HG02973 (cell line): ENCODE results near the gene TTLL13.

ENCODE experiments used
- ATAC-seq: cut with Tn5 transposase; IDR thresholded peaks from one replicate; pipeline ENCODE4 v1.9.1; 2021; ENCODE audit warnings: moderate library complexity; ENCODE audit not compliant: unreplicated experiment

Gene TTLL13

GRCh38 chr15:90213818-90214204, 35.5 kb upstream of the TTLL13 start:
- no peak for ATAC-seq

DNA sequence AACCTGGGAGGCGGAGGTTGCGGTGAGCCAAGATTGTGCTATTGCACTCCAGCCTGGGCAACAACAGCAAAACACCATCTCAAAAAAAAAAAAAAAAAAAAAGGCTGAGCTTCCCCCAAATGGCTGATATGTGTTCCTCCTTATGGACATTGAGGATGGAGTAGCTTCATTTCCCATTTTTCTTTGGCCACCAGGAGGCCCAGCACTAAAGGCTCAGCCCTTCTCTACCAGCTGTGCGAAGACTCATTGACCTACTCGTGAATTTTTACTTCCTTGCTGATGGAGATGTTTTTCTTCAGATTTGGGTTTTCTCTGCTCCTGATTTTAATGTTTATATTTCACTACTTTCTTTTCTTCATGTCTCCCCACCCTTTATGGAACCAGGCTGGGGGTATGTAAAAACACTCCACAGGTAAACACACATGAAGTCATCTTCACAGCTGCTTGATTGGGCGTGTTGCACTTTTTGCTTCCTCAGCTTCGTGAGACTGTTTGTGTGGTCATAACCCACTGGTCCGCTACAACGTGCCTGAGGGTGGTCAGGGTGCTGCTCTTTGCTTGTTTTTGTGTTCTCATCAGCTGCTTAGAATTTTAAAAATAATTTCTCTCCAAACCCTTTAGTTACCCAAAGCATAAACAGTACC, 34.7 kb upstream of the TTLL13 start:
- no peak for ATAC-seq

DNA sequence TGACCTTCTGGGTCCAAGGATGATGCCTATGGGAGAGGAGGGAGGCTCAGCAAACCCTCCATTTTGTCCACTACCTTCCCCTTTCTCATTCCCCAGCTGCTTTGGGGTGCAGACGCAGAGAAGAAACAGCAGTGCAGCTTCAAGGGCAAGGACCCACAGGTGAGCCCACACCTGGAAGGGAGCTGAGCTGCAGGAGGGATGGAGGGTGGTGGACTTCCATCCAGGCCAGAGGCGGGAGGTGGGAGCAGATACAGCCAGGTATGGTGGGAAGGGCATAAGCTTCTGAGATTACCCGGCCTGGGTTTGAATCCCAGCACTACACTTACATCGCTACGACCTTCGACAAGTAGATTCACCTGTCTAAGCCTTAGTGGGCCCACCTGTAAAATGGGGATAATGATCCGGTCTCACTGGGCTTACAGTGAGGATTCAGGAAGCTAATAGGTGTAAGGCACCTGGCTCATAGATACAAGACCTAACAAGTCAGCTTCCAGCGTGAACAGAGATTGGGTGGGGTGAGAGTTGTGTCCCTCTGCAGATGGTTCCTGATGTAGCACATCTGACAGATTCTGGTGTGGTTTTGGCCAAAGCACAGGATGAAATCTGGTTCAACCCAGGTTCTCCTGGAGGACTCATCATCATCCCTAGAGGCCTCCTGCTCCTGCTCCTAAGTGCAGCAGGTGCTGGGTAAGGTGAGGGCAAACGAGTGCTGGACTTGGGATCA, 31.5 kb upstream of the TTLL13 start:
- ATAC-seq, result no peak

GRCh38 chr15:90219421-90220141, 29.8 kb upstream of the TTLL13 start:
- ATAC-seq, result no peak

DNA sequence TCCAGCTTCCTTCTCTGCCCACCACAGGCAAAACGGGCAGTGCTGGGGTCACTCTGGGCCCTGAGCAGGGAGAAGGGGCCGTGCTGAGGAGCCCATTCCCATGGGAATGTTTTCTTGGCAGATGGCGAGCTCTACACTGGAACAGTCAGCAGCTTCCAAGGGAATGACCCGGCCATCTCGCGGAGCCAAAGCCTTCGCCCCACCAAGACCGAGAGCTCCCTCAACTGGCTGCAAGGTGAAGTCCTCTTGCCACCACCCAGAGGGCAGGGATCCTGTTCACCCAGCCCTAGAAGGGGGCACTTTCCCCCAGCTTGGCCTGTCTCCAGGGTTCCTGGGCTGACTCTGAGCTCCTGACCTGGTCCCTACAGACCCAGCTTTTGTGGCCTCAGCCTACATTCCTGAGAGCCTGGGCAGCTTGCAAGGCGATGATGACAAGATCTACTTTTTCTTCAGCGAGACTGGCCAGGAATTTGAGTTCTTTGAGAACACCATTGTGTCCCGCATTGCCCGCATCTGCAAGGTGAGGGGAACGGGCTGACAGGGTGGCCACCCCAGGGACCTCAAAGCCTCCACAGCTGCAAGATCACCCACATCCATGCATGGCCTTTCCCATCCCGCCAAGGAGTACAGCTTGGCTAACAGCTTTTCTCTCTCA, 28.0 kb upstream of the TTLL13 start:
- ATAC-seq, result no peak

- ATAC-seq, result no peak
Measured at GRCh38 chr15:90222547-90222946, 26.8 kb upstream of the TTLL13 start.

DNA sequence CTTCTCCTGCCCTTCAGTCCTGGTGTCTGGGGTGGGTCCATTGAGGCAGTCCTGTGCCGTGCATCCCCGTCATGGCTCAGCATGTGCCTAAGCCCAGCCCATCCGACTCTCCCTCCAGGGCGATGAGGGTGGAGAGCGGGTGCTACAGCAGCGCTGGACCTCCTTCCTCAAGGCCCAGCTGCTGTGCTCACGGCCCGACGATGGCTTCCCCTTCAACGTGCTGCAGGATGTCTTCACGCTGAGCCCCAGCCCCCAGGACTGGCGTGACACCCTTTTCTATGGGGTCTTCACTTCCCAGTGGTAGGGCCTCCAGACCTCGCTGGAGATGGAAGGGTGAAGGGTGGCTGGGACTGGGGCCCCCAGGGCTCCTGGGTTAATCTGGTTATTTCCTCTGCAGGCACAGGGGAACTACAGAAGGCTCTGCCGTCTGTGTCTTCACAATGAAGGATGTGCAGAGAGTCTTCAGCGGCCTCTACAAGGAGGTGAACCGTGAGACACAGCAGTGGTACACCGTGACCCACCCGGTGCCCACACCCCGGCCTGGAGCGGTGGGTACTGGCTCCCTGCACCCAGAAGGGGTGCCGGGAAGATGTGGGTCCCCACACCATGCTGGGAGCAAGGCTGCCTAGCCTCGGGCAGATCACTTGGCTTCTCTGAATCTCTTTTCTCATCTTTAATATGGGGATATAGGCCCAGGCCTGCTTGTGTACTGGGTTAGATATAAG, 25.8 kb upstream of the TTLL13 start:
- ATAC-seq, result no peak

DNA sequence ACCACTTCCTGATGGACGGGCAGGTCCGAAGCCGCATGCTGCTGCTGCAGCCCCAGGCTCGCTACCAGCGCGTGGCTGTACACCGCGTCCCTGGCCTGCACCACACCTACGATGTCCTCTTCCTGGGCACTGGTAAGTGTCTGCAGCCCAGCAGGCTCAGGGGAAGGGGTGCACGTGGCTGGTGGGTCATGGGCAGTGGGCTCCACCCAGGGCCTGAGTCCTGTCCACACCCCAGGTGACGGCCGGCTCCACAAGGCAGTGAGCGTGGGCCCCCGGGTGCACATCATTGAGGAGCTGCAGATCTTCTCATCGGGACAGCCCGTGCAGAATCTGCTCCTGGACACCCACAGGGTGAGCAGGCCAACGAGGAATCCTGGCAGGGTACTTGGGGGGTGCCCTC, 24.3 kb upstream of the TTLL13 start:
- no peak for ATAC-seq

GRCh38 chr15:90225504-90226234, 23.7 kb upstream of the TTLL13 start:
- ATAC-seq, result no peak

DNA sequence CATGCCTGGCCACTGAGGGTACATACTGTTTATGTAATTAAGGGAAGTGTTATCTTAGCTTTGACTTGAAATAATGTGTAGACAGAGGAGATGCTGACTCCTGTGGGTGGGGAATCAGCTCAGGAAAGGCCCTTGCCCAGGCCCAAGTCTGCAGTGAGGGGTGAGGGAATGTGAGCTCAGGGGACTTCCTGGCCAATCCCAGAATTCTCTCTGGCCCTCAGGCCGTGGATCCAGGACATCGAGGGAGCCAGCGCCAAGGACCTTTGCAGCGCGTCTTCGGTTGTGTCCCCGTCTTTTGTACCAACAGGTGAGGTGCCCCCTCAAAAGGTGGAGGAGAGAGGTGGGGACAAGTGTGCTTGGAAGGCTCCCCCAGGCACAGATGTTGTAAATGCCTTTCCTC, 22.0 kb upstream of the TTLL13 start:
- no peak for ATAC-seq

- ATAC-seq, result no peak
Measured at GRCh38 chr15:90227816-90228772, 21.3 kb upstream of the TTLL13 start.

- no peak for ATAC-seq
Measured at GRCh38 chr15:90228960-90229359, 20.4 kb upstream of the TTLL13 start.

GRCh38 chr15:90230071-90230494, 19.3 kb upstream of the TTLL13 start:
- no peak for ATAC-seq

GRCh38 chr15:90230610-90231009, 18.7 kb upstream of the TTLL13 start:
- no peak for ATAC-seq

DNA sequence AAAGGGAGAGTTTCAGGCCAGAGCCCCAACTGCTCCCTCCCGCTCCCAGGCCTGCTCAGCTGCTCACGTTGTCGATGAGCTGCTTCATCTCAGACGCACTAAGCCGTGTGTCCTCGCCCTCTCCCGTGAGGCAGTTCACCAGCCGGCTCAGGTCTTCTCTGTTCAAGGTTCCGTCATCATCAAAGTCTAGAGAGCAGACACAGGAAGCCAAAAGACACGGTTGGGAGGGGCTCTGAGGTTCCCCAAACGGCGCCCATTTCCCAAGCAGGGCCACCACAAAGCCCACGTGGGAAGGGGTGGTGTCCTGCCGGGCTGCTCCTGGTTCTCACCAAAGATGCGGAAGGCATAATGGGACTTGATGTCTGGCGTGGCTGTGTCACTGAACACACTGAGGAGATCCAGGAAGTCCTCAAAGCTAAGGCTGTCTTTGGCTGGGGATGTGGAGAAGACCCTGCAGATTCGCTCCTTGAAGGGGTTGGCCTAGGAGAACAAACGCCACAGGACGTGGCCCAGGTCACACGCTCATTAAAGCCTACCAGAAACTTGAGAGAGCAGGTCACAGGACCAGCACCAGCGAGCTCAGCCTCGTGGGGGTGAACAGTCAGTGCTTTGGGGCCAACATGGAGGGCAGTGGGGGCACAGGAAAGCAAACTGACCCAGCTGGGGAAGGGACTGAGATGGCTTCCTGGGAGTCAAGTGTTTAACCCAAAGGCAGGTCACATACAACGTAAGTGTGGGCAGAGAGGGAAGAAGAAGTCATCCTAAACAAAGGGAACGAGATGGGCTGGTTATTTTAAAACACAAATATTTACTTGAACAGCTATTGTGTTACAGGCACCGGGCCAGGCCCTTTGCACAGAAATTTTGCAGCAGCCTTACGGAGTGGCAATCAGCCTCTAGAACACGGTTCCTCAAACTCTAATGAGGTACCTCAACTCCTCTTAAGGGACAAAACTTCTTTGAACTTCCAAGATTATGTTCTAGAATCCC, 18.0 kb upstream of the TTLL13 start:
- no peak for ATAC-seq

DNA sequence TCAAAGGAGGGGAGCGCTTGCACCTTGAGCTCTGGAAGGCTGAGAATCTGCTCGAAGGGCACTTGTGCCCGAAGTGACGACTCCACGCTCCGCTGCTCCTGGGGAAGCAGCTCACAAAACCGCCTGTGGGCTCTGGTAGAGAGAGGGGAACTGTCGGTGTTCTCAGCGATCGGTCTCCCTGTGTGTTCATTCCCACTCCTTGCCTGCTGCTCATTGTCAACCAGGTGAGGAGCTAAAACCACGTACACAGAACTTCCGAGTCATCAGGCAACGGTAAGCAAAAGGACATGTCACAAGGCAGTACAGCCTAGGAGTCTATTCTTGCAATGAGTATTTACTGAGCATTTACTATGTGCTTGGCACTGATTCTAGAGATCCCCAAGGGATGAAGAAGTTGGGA, 17.2 kb upstream of the TTLL13 start:
- ATAC-seq, result no peak

DNA sequence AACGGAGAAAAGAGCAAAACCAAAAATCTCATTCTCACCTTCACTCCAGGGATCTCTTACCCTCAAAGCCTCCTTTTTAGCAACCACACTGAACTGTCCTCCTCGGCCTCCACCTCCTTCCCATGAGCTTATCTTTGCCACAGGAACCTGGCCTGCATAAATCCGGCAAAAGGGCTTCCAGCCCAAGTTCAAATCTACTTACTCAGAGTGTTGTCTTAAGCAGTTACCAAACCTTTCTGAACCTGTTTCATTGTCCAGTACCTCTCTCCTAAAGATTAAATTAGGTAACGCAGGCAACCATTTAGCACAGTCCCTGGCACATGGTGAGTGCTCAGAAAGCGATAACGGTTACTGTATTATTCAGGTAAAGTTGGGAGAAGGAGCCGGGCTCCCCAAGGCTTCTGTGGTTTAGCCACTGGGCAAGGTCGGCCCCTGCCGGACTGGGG, 16.4 kb upstream of the TTLL13 start:
- no peak for ATAC-seq
